IMR-90 (cell line): ENCODE data around the gene CTDSPL. TPM values are rescaled to one million over a fixed set of nuclear protein-coding genes. Genes with fewer than 3 reads are reported as not detected.
A peak's percentile ranks its signal among the peaks of the same experiment; 100 is the strongest.

ENCODE experiments used
- ATAC-seq: fragments of 200-7000 bp; cut with Tn5 transposase; 2 replicates; pipeline ENCODE4 v1.9.1; 2020; ENCODE audit warnings: low read depth, mild to moderate bottlenecking, moderate library complexity
- BruUV-seq: library from RNA; stranded (reverse); fragments of 400-500 nt; replicated peaks from 2 replicates; lab custom pipeline; 2021; lab: Mats Ljungman, UMichigan
- CTCF ChIA-PET: fragments of 300-600 bp; formaldehyde crosslinking; extraction: SDS; loops from one replicate; lab custom pipeline; 2021; ENCODE audit warnings: antibody characterized with exemption; lab: Yijun Ruan, JAX
- POLR2A ChIA-PET: fragments of 300-600 bp; sonication (Branson Sonifier 250); formaldehyde crosslinking; loops from one replicate; lab custom pipeline; 2022; ENCODE audit warnings: antibody characterized with exemption; ENCODE audit not compliant: unreplicated experiment; lab: Charles Lee
- DNase-seq: peaks from one replicate; pipeline ENCODE4 v3.0.0; 2013
- H2AFZ ChIP-seq: replicated peaks from 2 replicates; pipeline ENCODE3; 2013; ENCODE audit warnings: low read length, mild to moderate bottlenecking; ENCODE audit not compliant: poor library complexity
- H2AK5ac ChIP-seq: 2 replicates; pipeline ENCODE4 v1.6.1; 2013; ENCODE audit warnings: low read depth, low read length, inconsistent platforms
- H2AK9ac ChIP-seq: replicated peaks from 2 replicates; pipeline ENCODE3; 2013; ENCODE audit warnings: mild to moderate bottlenecking, low read depth, low read length, moderate library complexity; ENCODE audit not compliant: poor library complexity
- H2BK120ac ChIP-seq: 2 replicates; pipeline ENCODE4 v1.6.1; 2013; ENCODE audit warnings: low read depth, low read length, inconsistent platforms
- H2BK15ac ChIP-seq: 3 replicates; pipeline ENCODE4 v1.6.1; 2013; ENCODE audit warnings: low read depth, low read length, inconsistent platforms
- H2BK20ac ChIP-seq: 2 replicates; pipeline ENCODE4 v1.6.1; 2013; ENCODE audit warnings: low read depth, mild to moderate bottlenecking, inconsistent platforms, low read length, moderate library complexity
- H2BK5ac ChIP-seq: 2 replicates; pipeline ENCODE4 v1.6.1; 2013; ENCODE audit warnings: mild to moderate bottlenecking, low read depth, low read length, inconsistent platforms; ENCODE audit not compliant: poor library complexity, severe bottlenecking
- H3K14ac ChIP-seq: replicated peaks from 2 replicates; pipeline ENCODE4 v1.6.1; 2013; ENCODE audit warnings: low read depth, low read length, inconsistent platforms
- H3K18ac ChIP-seq: 2 replicates; pipeline ENCODE4 v1.6.1; 2013; ENCODE audit warnings: low read depth, low read length, control low read depth
- H3K23ac ChIP-seq: 2 replicates; pipeline ENCODE4 v1.6.1; 2013; ENCODE audit warnings: low read depth, low read length, inconsistent platforms
- H3K27ac ChIP-seq: 2 replicates; pipeline ENCODE4 v1.5.1; 2013; ENCODE audit warnings: mild to moderate bottlenecking, control low read depth, low read length; ENCODE audit not compliant: insufficient read depth
- H3K27me3 ChIP-seq: 2 replicates; pipeline ENCODE4 v1.6.1; 2013; ENCODE audit warnings: low read length; ENCODE audit not compliant: control insufficient read depth, insufficient read depth
- H3K36me3 ChIP-seq: 2 replicates; pipeline ENCODE4 v1.6.1; 2013; ENCODE audit warnings: low read length, mixed read lengths; ENCODE audit not compliant: control insufficient read depth, insufficient read depth
- H3K4ac ChIP-seq: 2 replicates; pipeline ENCODE4 v1.6.1; 2013; ENCODE audit warnings: low read depth, low read length, inconsistent platforms
- H3K4me1 ChIP-seq: 2 replicates; pipeline ENCODE4 v1.6.1; 2013; ENCODE audit warnings: low read length, mixed read lengths; ENCODE audit not compliant: control insufficient read depth, insufficient read depth
- H3K4me2 ChIP-seq: 2 replicates; pipeline ENCODE4 v1.6.1; 2013; ENCODE audit warnings: low read depth, mild to moderate bottlenecking, control low read depth, low read length, moderate library complexity
- H3K4me3 ChIP-seq: 2 replicates; pipeline ENCODE4 v1.5.1; 2013; ENCODE audit warnings: low read depth, mild to moderate bottlenecking, control low read depth, low read length, moderate library complexity; ENCODE audit not compliant: insufficient read depth
- H3K56ac ChIP-seq: 2 replicates; pipeline ENCODE4 v1.6.1; 2013; ENCODE audit warnings: low read length, inconsistent platforms; ENCODE audit not compliant: insufficient read depth; ENCODE audit errors: extremely low read depth
- H3K79me1 ChIP-seq, 2 experiments: 2 replicates each; pipeline ENCODE4 v1.6.1; 2013; ENCODE audit warnings: low read length in 2 of 2, inconsistent platforms in 1 of 2, low read depth in 1 of 2
- H3K9ac ChIP-seq: 2 replicates; pipeline ENCODE4 v1.6.1; 2013; ENCODE audit warnings: low read depth, low read length, control low read depth
- H3K9me1 ChIP-seq: 2 replicates; pipeline ENCODE4 v1.6.1; 2013; ENCODE audit warnings: low read length, inconsistent platforms; ENCODE audit not compliant: insufficient read depth
- H3K9me3 ChIP-seq: 2 replicates; pipeline ENCODE4 v1.6.1; 2013; ENCODE audit warnings: low read length; ENCODE audit not compliant: control insufficient read depth, insufficient read depth
- H4K20me1 ChIP-seq: 2 replicates; pipeline ENCODE4 v1.6.1; 2013; ENCODE audit warnings: low read length, inconsistent platforms; ENCODE audit not compliant: insufficient read depth
- H4K5ac ChIP-seq: 2 replicates; pipeline ENCODE4 v1.6.1; 2013; ENCODE audit warnings: mild to moderate bottlenecking, low read depth, low read length, control low read depth
- H4K8ac ChIP-seq, 2 experiments: 2 replicates each; pipeline ENCODE4 v1.6.1; 2013; ENCODE audit warnings: low read depth in 2 of 2, low read length in 2 of 2, control low read depth in 1 of 2, inconsistent platforms in 1 of 2
- H4K91ac ChIP-seq: 2 replicates; pipeline ENCODE4 v1.6.1; 2013; ENCODE audit warnings: low read depth, low read length, inconsistent platforms; ENCODE audit not compliant: insufficient read depth
- FOS ChIP-seq: fragments of 150-350 bp; IDR thresholded peaks from 2 replicates; pipeline ENCODE4 v1.6.1; 2016; ENCODE audit warnings: low read depth, low read length
- MAZ ChIP-seq: IDR thresholded peaks from 2 replicates; pipeline ENCODE4 v1.6.1; 2012; ENCODE audit warnings: low read depth, mild to moderate bottlenecking, low read length, improper control_type of control experiment, moderate library complexity, borderline replicate concordance
- MXI1 ChIP-seq: IDR thresholded peaks from 2 replicates; pipeline ENCODE4 v1.6.1; 2012; ENCODE audit warnings: low read depth, mild to moderate bottlenecking, low read length, moderate library complexity, borderline replicate concordance
- RAD21 ChIP-seq: IDR thresholded peaks from 2 replicates; pipeline ENCODE4 v1.6.1; 2012; ENCODE audit warnings: low read length, improper control_type of control experiment
- SMC3 ChIP-seq: fragments of 150-350 bp; IDR thresholded peaks from 2 replicates; pipeline ENCODE4 v1.6.1; 2016; ENCODE audit warnings: low read depth, mild to moderate bottlenecking, antibody characterized with exemption, low read length, moderate library complexity
- WGBS, 2 experiments: methylation state at CpG; one replicate each; pipeline versions ENCODE4 v1.1.5 to v1.1.7; 2013; ENCODE audit warnings: missing lambda C conversion rate in 2 of 2; ENCODE audit not compliant: insufficient read length in 1 of 2; ENCODE audit errors: extremely low coverage in 2 of 2; 5-methylcytosine and 5-hydroxymethylcytosine counted together
- dilution Hi-C: fragments of 300-500 bp; cut with HindIII; formaldehyde crosslinking; loops from one replicate; pipeline ENCODE4 v1.14.3; 2018; ENCODE audit warnings: low sequenced_read_pairs; ENCODE audit not compliant: unreplicated experiment
- in situ Hi-C: fragments of 300-500 bp; cut with MboI; formaldehyde crosslinking; loops from 3 replicates; pipeline ENCODE4 v1.14.3; 2019; ENCODE audit warnings: low sequenced_read_pairs, inconsistent platforms, mixed read lengths
- intact Hi-C: fragments of 100-400 bp; cut with micrococcal nuclease; formaldehyde crosslinking; loops from 2 replicates; pipeline ENCODE4 v1.10.0; 2022
- polyA plus RNA-seq, 3 experiments: library from polyadenylated mRNA; depleted of rRNA; stranded (reverse); fragments of >200 nt; gene quantifications; 2 replicates each; pipeline ENCODE4 v1.2.3, GENCODE V29; 2012; ENCODE audit warnings: low replicate concordance in 1 of 3
- total RNA-seq: library from RNA; depleted of rRNA; stranded (reverse); fragments of >200 nt; gene quantifications from 2 replicates; pipeline ENCODE4 v1.2.3, GENCODE V29; 2012
- TF ChIP-seq, protein P1 (sequence below): fragments of 150-350 bp; IDR thresholded peaks from 2 replicates; pipeline ENCODE4 v1.6.1; 2016; ENCODE audit warnings: low read depth, mild to moderate bottlenecking, low read length, moderate library complexity, borderline replicate concordance

Gene CTDSPL
- total and polyA plus RNA-seq, 2 of the 4 experiments (the other 2 are of a cell fraction) = 24.5 to 29.0 TPM

DNA sequence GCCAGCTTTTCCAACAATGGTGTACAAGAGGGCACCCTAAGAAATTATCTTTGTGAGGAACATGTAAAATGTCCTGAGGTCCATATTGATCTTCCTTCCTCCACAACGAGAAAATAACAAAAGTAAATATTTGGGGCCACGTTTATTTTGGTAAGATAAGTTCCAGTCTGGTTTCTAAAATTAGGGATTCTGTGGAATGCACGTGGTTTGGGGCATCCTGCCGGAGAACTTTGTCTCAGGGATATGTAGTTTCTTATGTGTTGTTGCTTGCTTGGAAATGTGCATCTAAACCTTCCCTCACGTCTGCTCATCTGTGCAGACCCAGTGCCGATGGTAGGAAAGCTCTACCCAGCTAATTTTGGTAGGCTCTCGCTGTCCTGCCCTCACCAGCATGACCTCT, 62.8 kb downstream of the CTDSPL start:
- POLR2A ChIA-PET = no interaction called here
- Histone ChIP-seq H4K8ac (peak overlapping the region; percentile 70 to 82; a peak in 1 of 4 replicates), H3K4me2 (peak overlapping the region; percentile 58), H3K18ac (peak overlapping the region; percentile 44), H4K91ac (peak overlapping the region; percentile 89), H4K20me1 (peaks cover 25% of the 10 kb centered on the region), H3K4ac (peak overlapping the region; percentile 95), H3K9me3 (no peaks in the 10 kb centered on the region), H3K56ac (peak overlapping the region; percentile 28; the same call in 1 of the 2 replicates), H2AK5ac (peak overlapping the region; percentile 100), H3K9ac (no peak overlapping the region), H3K4me3 (no peak overlapping the region), H3K9me1 (peaks cover 28% of the 10 kb centered on the region), H3K36me3 (peaks cover 2% of the 10 kb centered on the region; the same call in 1 of the 2 replicates), H2BK5ac (peak overlapping the region; percentile 53), H4K5ac (peak overlapping the region; percentile 22; the same call in 1 of the 2 replicates), H2BK15ac (peak overlapping the region; percentile 98; the same call in 2 of the 3 replicates), H3K4me1 (peaks cover 26% of the 10 kb centered on the region), H3K79me1 (peaks cover 48 to 86% of the 10 kb centered on the region in 2 experiments), H2AK9ac (peak overlapping the region; percentile 87), H3K27me3 (no peaks in the 10 kb centered on the region), H2BK20ac (peak overlapping the region; percentile 97), H2BK120ac (peak overlapping the region; percentile 94), H3K14ac (peak overlapping the region; percentile 96), H2AFZ (peak overlapping the region; percentile 60), H3K23ac (peak overlapping the region; percentile 98), H3K27ac (peak overlapping the region; percentile 39; the same call in 1 of the 2 replicates)
- intact Hi-C loops = no loop called here
- BruUV-seq = no TSS peak
- ATAC-seq (0 out of 2 replicates have a peak, but pooled peaks have one; percentile 8), DNase-seq (peak; percentile 35)
- in situ Hi-C loops = no loop called here
- 70% methylated on average over 2 of the region's 7 CpGs; no CpG with 5 or more reads in 1 of the 2 experiments for WGBS, 2 experiments
- dilution Hi-C loops = no loop called here
- TF ChIP-seq MXI1 (peak; percentile 14; the same call in 1 of the 2 replicates), MAZ (no peak), RAD21 (no peak), FOS (no peak), SMC3 (no peak)
- TF ChIP-seq, protein P1, sequence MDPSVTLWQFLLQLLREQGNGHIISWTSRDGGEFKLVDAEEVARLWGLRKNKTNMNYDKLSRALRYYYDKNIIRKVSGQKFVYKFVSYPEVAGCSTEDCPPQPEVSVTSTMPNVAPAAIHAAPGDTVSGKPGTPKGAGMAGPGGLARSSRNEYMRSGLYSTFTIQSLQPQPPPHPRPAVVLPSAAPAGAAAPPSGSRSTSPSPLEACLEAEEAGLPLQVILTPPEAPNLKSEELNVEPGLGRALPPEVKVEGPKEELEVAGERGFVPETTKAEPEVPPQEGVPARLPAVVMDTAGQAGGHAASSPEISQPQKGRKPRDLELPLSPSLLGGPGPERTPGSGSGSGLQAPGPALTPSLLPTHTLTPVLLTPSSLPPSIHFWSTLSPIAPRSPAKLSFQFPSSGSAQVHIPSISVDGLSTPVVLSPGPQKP = no peak
- CTCF ChIA-PET = interaction anchor here (0.5 to 0.9 kb wide), 3 partner anchors 41 to 1054 kb away, joined by 3 read pairs; no protein-coding TSS in a partner anchor
